ENCODE measurements around the gene WDR81. TPM values are rescaled to one million over a fixed set of nuclear protein-coding genes. Genes with fewer than 3 reads are reported as not detected.

The WDR81 gene
- total RNA-seq, 4 donors from 2014 or later, result 38.8 to 63.3 (median 44.1) TPM

DNA sequence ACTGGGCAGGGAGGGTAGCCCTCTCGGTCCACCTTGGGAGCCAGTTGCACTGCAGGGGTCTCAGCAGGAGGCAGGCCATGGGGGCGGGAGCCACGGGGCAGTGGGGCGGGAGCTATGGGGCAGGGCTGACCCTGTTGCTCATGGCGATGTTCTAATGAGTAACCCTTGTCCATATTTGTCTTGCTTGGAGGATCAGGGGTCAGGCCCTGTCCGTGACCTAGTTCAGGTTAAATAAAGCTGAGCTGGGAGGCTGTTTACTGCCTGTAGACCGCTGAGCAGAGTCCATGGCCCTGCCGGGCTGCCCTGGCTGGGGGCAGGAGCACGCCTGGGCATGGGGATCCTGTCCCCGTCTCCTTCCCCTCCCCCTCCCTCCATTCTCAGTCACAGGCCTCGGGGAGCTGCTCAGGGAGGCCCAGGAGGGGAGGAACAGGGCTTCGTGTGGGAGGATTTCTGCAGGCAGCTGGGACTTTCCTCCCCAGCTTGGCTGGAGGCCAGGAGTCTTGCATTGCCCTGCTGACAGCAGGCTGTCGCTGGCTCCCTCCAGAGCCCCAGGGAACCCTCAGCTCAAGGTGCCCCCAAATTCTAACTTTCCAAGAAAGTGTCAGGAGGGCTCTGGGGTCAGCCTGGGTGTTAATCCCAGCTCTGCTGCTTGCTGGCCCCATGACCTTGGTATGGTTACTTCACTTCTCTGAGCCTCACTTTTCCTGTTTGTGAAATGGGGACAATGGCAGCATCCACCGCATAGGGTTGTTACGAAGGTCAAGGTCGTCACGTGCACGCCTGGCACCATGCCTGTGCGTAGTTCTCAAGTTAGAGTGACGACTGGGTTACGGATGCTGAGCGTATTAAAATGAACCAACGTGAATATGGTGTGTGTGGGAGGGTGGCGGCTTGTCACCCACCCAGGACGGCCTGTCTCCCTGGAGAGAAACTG is 12.1 kb downstream of the WDR81 start:
- TF ChIP-seq, protein P1, sequence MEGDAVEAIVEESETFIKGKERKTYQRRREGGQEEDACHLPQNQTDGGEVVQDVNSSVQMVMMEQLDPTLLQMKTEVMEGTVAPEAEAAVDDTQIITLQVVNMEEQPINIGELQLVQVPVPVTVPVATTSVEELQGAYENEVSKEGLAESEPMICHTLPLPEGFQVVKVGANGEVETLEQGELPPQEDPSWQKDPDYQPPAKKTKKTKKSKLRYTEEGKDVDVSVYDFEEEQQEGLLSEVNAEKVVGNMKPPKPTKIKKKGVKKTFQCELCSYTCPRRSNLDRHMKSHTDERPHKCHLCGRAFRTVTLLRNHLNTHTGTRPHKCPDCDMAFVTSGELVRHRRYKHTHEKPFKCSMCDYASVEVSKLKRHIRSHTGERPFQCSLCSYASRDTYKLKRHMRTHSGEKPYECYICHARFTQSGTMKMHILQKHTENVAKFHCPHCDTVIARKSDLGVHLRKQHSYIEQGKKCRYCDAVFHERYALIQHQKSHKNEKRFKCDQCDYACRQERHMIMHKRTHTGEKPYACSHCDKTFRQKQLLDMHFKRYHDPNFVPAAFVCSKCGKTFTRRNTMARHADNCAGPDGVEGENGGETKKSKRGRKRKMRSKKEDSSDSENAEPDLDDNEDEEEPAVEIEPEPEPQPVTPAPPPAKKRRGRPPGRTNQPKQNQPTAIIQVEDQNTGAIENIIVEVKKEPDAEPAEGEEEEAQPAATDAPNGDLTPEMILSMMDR (IDR thresholded peaks at IDR 0.05; ENCODE audit: low read depth), result no peak

DNA sequence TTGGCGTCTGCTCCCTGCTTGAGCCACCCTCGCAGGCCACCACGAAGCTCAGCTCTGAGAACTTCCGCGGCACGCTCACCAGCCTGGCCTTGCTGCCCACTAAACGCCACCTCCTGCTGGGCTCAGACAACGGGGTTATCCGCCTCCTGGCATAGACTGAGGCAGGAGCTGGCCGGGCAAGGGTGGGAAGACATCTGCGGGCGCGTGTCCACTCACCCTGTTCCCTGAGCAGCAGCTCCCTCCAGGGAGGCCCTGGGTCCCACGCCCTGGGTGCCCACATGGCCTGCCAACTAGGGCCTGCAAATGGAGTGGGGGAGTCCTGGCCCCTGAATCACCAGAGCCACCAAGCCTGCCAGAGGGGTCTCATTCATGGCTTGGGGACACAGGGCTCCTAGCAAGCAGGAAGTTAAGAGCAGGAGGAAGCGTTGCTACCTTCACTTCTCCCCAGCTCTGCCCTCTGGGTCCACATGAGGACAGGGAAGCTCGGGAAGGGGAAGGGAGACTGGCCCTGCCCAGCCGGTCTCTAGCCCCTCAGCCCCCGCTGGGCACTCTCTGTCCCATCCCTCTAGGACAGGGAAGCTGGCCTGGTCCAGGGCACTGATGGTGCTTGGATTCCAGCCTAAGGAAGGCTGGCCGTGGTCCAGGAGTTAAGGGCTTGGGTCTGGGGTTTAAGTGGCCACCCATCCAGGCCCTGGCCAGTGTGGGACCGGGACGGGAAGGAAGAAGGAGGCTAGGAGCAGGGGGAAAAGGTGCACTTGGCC is 13.2 kb downstream of the WDR81 start:
- TF ChIP-seq, protein P1 (IDR thresholded peaks at IDR 0.05; ENCODE audit: low read depth), result no peak

DNA sequence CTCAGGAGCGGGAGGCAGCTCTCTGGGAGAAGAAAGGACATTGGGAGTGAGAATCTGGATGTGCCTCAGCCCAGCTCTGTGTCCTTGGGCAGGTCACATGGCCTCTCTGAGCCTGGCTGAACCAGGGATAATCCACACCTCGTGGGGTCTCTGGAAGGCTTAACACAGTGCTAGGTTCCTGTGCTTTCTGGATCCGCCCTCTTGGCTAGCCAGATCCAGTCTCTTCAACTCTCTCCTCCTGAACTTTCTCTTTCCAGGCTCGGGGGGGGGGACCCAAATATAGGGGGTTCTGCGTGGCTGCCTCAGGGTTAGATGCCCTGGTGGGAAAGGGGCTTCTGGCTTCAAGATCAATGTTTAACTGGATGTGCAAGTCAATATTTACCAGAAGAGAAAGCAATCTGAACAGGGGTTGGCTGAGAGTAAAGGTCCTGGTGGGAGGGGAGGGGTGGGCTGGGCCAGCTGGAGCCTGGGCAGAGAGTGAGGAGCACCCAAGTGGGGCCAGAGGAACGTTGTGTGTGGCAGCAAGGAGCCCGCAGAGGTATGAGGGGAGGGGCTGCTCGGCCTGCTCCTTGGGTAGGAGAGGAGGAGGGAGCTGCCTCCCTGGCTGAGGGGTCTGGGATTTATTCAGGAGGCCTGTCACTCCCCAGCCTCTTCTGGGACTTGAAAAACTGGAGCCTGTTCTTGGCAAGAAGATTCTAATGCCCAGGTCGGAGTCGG is 18.0 kb downstream of the WDR81 start, which contains the start of gene SERPINF2:
Gene SERPINF2 (plus strand): TSS at position 501 of the 717 bp plus-strand sequence. CDS start 2,125 bp downstream, outside the sequence.
- TF ChIP-seq, protein P1 (IDR thresholded peaks at IDR 0.05; ENCODE audit: low read depth), result no peak

DNA sequence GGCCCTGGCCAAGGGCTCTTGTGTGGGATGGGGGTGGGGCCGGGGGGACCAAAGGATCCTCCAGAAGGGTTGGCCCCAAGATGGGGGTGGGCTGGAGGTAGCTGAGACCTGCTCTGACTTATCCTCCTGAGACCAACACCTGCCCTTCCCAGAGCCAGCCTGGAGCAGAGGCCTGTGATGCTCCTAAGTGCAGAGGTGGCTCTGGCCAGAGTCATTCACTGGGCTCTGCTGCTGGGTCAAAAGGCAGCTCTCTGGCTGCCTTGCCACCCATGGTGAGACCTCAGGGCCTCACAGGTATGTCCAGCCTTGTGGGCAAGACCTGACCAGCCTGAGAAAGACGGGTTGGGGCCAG is 18.6 kb downstream of the WDR81 start:
- TF ChIP-seq, protein P1 (IDR thresholded peaks at IDR 0.05; ENCODE audit: low read depth), result no peak

DNA sequence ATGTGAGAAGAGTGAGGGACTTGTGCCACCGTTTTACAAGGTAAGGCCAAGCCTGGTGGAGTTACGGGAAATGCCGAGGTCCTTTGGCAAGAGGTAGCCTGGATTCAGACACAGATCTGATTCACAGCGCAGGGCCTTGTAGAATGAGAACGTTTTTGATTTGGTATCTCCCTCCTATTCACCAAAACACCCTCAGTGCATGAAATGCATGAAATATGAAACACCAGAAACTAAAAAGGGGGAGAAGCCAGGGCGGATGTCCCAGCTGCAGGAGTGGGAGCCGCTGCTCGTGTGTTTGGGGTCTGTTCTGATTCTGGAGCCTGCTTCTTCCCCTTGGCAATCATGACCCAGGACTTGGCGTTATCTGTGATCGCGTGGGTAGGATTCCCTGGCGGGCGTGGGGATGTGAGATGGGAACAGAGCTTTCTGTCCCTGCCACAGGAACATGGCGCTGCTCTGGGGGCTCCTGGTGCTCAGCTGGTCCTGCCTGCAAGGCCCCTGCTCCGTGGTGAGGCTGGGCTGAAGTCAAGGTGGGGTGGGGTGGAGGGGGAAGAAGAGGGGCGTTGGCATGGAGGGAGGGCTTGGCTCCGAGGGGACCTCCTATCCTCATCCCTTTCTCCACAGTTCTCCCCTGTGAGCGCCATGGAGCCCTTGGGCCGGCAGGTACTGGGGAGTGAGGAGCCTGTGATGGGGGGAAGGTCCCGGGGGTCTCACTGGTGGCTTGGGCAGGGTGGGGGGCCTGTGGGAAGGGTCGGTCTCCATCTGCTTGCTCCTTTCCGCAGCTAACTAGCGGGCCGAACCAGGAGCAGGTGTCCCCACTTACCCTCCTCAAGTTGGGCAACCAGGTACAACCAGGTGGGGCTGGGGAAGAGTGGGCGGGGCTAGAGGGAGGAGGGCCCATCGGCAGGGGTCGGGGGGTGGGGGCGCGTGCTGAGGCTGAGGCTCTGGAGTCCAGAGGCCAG is 20.3 kb downstream of the WDR81 start:
- TF ChIP-seq, protein P1 (IDR thresholded peaks at IDR 0.05; ENCODE audit: low read depth), result no peak

DNA sequence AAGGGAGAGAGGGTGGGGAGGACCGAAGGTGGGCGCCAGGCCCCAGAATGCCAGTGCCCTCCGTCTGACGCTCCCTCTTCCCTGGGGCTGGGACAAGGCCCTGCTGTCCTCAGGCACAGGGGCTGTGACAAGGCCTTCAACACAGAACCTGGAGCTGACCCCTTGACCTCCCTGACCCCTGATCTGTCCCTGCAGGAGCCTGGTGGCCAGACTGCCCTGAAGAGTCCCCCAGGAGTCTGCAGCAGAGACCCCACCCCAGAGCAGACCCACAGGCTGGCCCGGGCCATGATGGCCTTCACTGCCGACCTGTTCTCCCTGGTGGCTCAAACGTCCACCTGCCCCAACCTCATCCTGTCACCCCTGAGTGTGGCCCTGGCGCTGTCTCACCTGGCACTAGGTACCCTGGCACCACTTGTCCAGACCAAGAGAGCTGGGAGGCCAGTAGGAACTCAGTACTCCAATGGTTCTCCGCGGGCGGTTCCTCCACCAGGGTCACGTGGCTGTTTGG is 21.1 kb downstream of the WDR81 start:
- TF ChIP-seq, protein P1 (IDR thresholded peaks at IDR 0.05; ENCODE audit: low read depth), result no peak

Data from subcutaneous adipose tissue (tissue), 4 donors.